Measurements from ENCODE around the gene CDC20. TPM values are rescaled to one million over a fixed set of nuclear protein-coding genes. Genes with fewer than 3 reads are reported as not detected.

CDC20 gene
- polyA plus RNA-seq, 1 experiment, result 22.8 TPM

DNA sequence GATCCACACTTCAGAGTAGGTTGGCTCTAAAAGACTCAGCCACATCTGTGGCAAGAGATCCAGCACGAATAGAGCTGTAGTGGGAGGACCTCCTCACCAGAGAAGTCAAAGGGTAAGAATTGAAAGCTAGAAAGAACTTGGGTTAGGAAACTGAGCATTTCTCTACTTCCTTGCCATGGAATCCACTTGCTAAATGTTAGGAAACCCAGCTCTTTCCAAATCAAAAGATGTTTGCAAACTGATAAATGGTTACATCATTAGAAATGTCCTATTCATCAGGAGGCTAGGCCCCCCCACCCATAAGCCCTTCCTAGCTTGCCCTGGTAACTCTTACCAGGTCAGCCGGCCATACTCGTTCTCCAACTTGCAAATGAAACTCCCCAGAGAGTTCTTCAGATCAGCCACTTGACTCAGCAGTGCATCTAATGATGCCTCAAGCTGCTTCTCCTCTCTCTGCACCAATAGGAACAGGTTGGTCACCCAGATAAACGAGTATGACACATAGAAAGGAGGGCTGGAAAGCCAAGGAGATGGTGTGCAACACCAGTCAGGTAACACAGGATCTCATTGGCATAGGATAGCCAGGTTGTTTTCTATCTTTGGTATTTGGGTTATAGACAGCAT is 29.3 kb downstream of the CDC20 start:
- Histone ChIP-seq H3K4me3 (ENCODE audit: low read depth, low read length) (peak overlapping the region; percentile 100), H3K27ac (ENCODE audit: low read depth, low read length) (no peak overlapping the region), H3K9me3 (ENCODE audit: control insufficient read depth, insufficient read depth, low read length) (no peaks in the 10 kb centered on the region), H3K27me3 (ENCODE audit: control insufficient read depth, insufficient read depth, low read length) (no peaks in the 10 kb centered on the region)
- CTCF ChIA-PET, result interaction anchor here (4.4 kb wide), 1 partner anchor 162 kb away, joined by 16 read pairs; no protein-coding TSS in a partner anchor
- TF ChIP-seq, protein P1, sequence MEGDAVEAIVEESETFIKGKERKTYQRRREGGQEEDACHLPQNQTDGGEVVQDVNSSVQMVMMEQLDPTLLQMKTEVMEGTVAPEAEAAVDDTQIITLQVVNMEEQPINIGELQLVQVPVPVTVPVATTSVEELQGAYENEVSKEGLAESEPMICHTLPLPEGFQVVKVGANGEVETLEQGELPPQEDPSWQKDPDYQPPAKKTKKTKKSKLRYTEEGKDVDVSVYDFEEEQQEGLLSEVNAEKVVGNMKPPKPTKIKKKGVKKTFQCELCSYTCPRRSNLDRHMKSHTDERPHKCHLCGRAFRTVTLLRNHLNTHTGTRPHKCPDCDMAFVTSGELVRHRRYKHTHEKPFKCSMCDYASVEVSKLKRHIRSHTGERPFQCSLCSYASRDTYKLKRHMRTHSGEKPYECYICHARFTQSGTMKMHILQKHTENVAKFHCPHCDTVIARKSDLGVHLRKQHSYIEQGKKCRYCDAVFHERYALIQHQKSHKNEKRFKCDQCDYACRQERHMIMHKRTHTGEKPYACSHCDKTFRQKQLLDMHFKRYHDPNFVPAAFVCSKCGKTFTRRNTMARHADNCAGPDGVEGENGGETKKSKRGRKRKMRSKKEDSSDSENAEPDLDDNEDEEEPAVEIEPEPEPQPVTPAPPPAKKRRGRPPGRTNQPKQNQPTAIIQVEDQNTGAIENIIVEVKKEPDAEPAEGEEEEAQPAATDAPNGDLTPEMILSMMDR (IDR thresholded peaks at IDR 0.05; ENCODE audit: low read depth, low read length), result no peak
- DNase-seq (ENCODE audit: low read depth, low spot score), result no peak
- POLR2A ChIA-PET, result interaction anchor here (1.1 kb wide), 1 partner anchor 262 kb away, joined by 3 read pairs; the partner anchor contains the start of gene KDM4A

DNA sequence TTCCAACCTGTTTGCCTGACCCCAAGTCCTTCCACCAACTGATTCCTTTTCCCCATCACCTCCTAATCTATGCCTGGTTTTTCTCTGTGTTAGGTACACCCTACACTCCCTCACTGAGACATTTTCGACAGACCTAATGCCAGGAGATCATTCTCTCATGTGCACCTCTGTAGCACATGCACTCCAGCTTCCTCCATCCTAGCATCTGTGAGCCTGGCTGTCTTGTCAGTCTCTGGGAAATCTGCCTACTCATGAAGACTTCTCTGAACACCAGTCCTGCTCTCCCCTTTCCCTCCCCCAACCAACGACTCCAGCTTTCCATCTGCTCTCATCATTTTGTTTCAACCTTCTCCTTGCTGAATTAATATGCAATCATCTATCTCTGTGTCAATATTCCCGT is 29.8 kb downstream of the CDC20 start:
- POLR2A ChIA-PET, result interaction anchor here (1.1 to 1.8 kb wide), 3 partner anchors 30 to 261 kb away, joined by 3 to 5 read pairs (median 4); partner anchors contain the start of genes CDC20 and KDM4A
- CTCF ChIA-PET, result interaction anchor here (0.8 to 4.4 kb wide), 3 partner anchors 26 to 162 kb away, joined by 3 to 16 read pairs (median 5); no protein-coding TSS in a partner anchor
- H3K9me3 ChIP-seq (ENCODE audit: control insufficient read depth, insufficient read depth, low read length), result no peaks in the 10 kb centered on the region
- TF ChIP-seq, protein P1 (IDR thresholded peaks at IDR 0.05; ENCODE audit: low read depth, low read length), result no peak
- no peak overlapping the region for H3K27ac ChIP-seq (ENCODE audit: low read depth, low read length)
- H3K4me3 ChIP-seq (ENCODE audit: low read depth, low read length), result peak overlapping the region; percentile 100
- no peaks in the 10 kb centered on the region for H3K27me3 ChIP-seq (ENCODE audit: control insufficient read depth, insufficient read depth, low read length)
- DNase-seq (ENCODE audit: low read depth, low spot score), result no peak

DNA sequence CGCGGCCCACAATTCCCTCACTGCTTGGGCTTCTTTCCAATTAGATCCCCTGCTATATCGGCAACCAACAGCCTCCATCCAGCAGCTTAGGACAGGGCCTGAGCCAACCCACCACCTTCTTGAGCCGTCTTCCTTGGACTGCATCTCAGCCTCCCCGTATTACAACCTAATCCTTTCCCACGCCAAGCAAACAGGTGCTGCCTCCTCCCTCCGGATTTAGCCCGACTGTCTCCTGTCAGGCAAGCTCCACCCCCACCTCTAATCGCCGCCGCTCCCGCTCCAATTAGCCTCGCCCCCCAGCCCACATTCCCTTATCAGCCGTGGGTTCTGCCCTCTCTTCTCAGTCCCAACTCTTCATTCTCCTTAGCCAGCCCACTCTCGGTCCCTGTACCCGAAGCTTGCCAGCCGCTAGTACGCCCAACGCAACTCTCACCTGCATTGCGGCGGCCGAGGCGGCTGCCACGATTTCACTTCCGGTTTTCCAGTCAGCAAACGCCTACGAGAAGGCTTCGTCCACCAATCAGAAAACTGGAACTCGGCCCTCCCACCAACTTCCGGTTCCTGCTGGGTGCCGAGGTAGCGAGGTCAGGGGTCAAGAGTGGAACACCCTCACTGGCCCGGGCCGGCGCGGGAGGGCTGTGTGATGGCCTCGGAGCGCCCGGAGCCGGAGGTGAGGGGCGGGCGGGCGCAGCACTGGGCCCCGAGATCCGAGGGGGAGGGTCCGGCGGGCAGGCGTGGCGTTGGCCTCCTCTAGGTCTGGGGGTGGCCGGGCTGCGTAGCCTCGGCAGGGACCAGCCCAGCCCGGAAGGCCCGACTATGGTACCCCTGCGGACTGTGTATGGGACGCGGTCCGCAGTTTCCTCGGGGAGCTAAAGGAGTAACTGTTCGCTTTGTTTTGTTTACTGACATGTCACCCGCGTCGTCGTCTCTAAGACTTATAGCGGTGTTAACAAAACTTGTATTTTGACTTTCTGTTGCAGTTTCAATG is 30.8 kb downstream of the CDC20 start, which contains the start of the genes MED8 and SZT2:
TSS of gene MED8 (minus strand) at position 475 of the 988 bp plus-strand sequence. CDS start at position 439, 36 bp downstream.
TSS of gene SZT2 (plus strand) at position 574 of the 988 bp plus-strand sequence. CDS start at position 644, 70 bp downstream.
- ChIA-PET CTCF (interaction anchor here (0.6 to 4.4 kb wide), 5 partner anchors 21 to 476 kb away, joined by 3 to 16 read pairs (median 5); no protein-coding TSS in a partner anchor), POLR2A (interaction anchor here (0.6 to 1.8 kb wide), 4 partner anchors 31 to 260 kb away, joined by 3 to 5 read pairs (median 4); partner anchors contain the start of genes CDC20 and KDM4A)
- peak within 1 kb of the TSS; percentile 100 for H3K4me3 ChIP-seq (ENCODE audit: low read depth, low read length)
- TF ChIP-seq, protein P1 (IDR thresholded peaks at IDR 0.05; ENCODE audit: low read depth, low read length), result no peak
- H3K27ac ChIP-seq (ENCODE audit: low read depth, low read length), result peak within 1 kb of the TSS; percentile 81
- peak; percentile 79 for DNase-seq (ENCODE audit: low read depth, low spot score)
- no peaks in the 10 kb centered on the region for H3K27me3 ChIP-seq (ENCODE audit: control insufficient read depth, insufficient read depth, low read length)
- no peaks in the 10 kb centered on the region for H3K9me3 ChIP-seq (ENCODE audit: control insufficient read depth, insufficient read depth, low read length)

DNA sequence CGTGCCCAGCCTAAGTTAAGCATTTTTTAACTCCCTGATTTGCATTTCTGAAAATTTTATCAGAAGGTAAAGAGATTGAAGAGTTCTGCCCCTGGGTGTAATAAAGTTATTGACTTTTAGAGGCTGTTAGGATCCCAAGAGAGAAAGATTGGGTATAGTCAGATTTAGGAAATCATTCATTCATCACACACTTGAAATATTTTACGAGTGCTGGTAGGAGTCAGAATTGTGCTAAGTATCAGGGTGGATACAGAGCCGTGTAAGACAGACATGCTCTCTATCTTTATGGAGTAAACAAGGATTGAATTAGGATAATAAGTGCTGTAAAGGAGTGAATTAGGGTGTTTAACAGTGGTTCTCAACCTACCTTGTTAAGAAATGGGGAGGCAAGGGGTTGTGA is 33.9 kb downstream of the CDC20 start:
- CTCF ChIA-PET, result no interaction called here
- DNase-seq (ENCODE audit: low read depth, low spot score), result no peak

More for the DNA sequence above, 33.9 kb downstream of the CDC20 start:
- Histone ChIP-seq H3K9me3 (ENCODE audit: control insufficient read depth, insufficient read depth, low read length) (no peaks in the 10 kb centered on the region), H3K27ac (ENCODE audit: low read depth, low read length) (no peak overlapping the region), H3K4me3 (ENCODE audit: low read depth, low read length) (no peak overlapping the region), H3K27me3 (ENCODE audit: control insufficient read depth, insufficient read depth, low read length) (no peaks in the 10 kb centered on the region)
- TF ChIP-seq, protein P1 (IDR thresholded peaks at IDR 0.05; ENCODE audit: low read depth, low read length), result no peak
- POLR2A ChIA-PET, result no interaction called here

Data from AG04450 (cell line).